Endothelial cell of umbilical vein (primary cell): ENCODE results near the gene CHMP6. TPM values are rescaled to one million over a fixed set of nuclear protein-coding genes. Genes with fewer than 3 reads are reported as not detected.
A peak's percentile ranks its signal among the peaks of the same experiment; 100 is the strongest.

ENCODE experiments used
- BruUV-seq: library from RNA; stranded (reverse); fragments of 400-500 nt; replicated peaks from 2 replicates; lab custom pipeline; 2021; lab: Mats Ljungman, UMichigan
- CTCF ChIA-PET: fragments of 300-600, 350-600 bp; sonication (Branson Sonifier 250); formaldehyde crosslinking; loops from one replicate; lab custom pipeline; 2021; ENCODE audit warnings: antibody characterized with exemption, inconsistent platforms; lab: Charles Lee
- POLR2A ChIA-PET: fragments of 300-600, 350-600 bp; sonication (Branson Sonifier 250); formaldehyde crosslinking; loops from one replicate; lab custom pipeline; 2021; ENCODE audit warnings: antibody characterized with exemption, inconsistent platforms; lab: Charles Lee
- DNase-seq: peaks from one replicate; pipeline ENCODE4 v3.0.0-alpha.2; 2011; ENCODE audit warnings: low read depth, low spot score
- FAIRE-seq: peaks from 2 replicates; lab custom pipeline; 2011; peaks lifted over from hg19 to GRCh38; lab: Jason Lieb, UNC
- H2AFZ ChIP-seq: 2 replicates; pipeline ENCODE4 v1.6.0; 2012; ENCODE audit warnings: low read depth, low read length, control low read depth, inconsistent platforms
- H3K27ac ChIP-seq: 2 replicates; pipeline ENCODE4 v1.5.1; 2011; ENCODE audit warnings: low read depth, mild to moderate bottlenecking, control low read depth, low read length, moderate library complexity; ENCODE audit not compliant: insufficient read depth
- H3K27me3 ChIP-seq, 2 experiments: 2 replicates each; pipeline versions ENCODE4 v1.6.0 to v1.6.1; 2011; ENCODE audit warnings: low read length in 2 of 2, mixed read lengths in 1 of 2; ENCODE audit not compliant: control insufficient read depth in 2 of 2, insufficient read depth in 2 of 2
- H3K36me3 ChIP-seq, 2 experiments: 2 replicates in 1 of 2; 3 replicates in 1 of 2; pipeline ENCODE4 v1.5.1; 2011; ENCODE audit warnings: low read length in 2 of 2, mild to moderate bottlenecking in 1 of 2, moderate library complexity in 1 of 2; ENCODE audit not compliant: control insufficient read depth in 2 of 2, insufficient read depth in 2 of 2; ENCODE audit errors: extremely low read depth in 1 of 2
- H3K4me1 ChIP-seq: 3 replicates; pipeline ENCODE4 v1.5.1; 2011; ENCODE audit warnings: mild to moderate bottlenecking, low read length; ENCODE audit not compliant: control insufficient read depth, insufficient read depth; ENCODE audit errors: extremely low read depth
- H3K4me2 ChIP-seq: 2 replicates; pipeline ENCODE4 v1.6.1; 2011; ENCODE audit warnings: low read length, control low read depth, mixed read lengths; ENCODE audit not compliant: insufficient read depth
- H3K4me3 ChIP-seq, 3 experiments: fragments of 200-600 bp in 1 of 3; sonication (generic), shearing (Covaris generic) in 1 of 3; replicated peaks in 1 of 3; 2 replicates each; pipeline ENCODE4 v1.5.1; 2011 to 2016; ENCODE audit warnings: control low read depth in 3 of 3, low read length in 3 of 3, mild to moderate bottlenecking in 2 of 3, inconsistent platforms in 1 of 3, low read depth in 1 of 3, moderate library complexity in 1 of 3; ENCODE audit not compliant: insufficient read depth in 1 of 3
- H3K79me2 ChIP-seq: 2 replicates; pipeline ENCODE4 v1.6.0; 2012; ENCODE audit warnings: low read length, inconsistent platforms; ENCODE audit not compliant: control insufficient read depth, insufficient read depth
- H3K9ac ChIP-seq: replicated peaks from 2 replicates; pipeline ENCODE3; 2011; ENCODE audit warnings: low read length, control low read depth; ENCODE audit not compliant: insufficient read depth; ENCODE audit errors: extremely low read depth
- H3K9me1 ChIP-seq: replicated peaks from 3 replicates; pipeline ENCODE4 v1.6.0; 2011; ENCODE audit warnings: mild to moderate bottlenecking, low read length; ENCODE audit not compliant: control insufficient read depth, insufficient read depth; ENCODE audit errors: extremely low read depth
- H3K9me3 ChIP-seq: replicated peaks from 2 replicates; pipeline ENCODE4 v1.5.1; 2012; ENCODE audit warnings: low read length, inconsistent platforms; ENCODE audit not compliant: control insufficient read depth, insufficient read depth
- H4K20me1 ChIP-seq: replicated peaks from 2 replicates; pipeline ENCODE3; 2011; ENCODE audit warnings: mild to moderate bottlenecking, low read length; ENCODE audit not compliant: control insufficient read depth, insufficient read depth; ENCODE audit errors: extremely low read depth
- CTCF ChIP-seq, 2 donors: IDR thresholded peaks; 1 replicate in 1 of 2; 2 replicates in 1 of 2; pipeline ENCODE4 v1.5.1; 2011; ENCODE audit warnings: low read length in 2 of 2, mild to moderate bottlenecking in 2 of 2, moderate library complexity in 2 of 2, control low read depth in 1 of 2, inconsistent platforms in 1 of 2, low read depth in 1 of 2; ENCODE audit not compliant: insufficient read depth in 1 of 2; ENCODE audit errors: extremely low read depth in 1 of 2
- EZH2 ChIP-seq: IDR thresholded peaks from 2 replicates; pipeline ENCODE4 v1.6.1; 2012; ENCODE audit warnings: borderline replicate concordance, low read depth, mild to moderate bottlenecking, moderate library complexity, low read length, inconsistent platforms; ENCODE audit not compliant: severe bottlenecking
- FOS ChIP-seq: IDR thresholded peaks from 2 replicates; pipeline ENCODE4 v1.6.1; 2011; ENCODE audit warnings: mild to moderate bottlenecking, low read length, moderate library complexity, borderline replicate concordance; ENCODE audit not compliant: insufficient read depth
- GATA2 ChIP-seq: IDR thresholded peaks from 2 replicates; pipeline ENCODE4 v1.7.0; 2011; ENCODE audit warnings: low read depth, mild to moderate bottlenecking, moderate library complexity, mixed read lengths, low read length; ENCODE audit not compliant: insufficient read length, insufficient read depth
- JUN ChIP-seq: IDR thresholded peaks from 2 replicates; pipeline ENCODE4 v1.6.1; 2011; ENCODE audit warnings: borderline replicate concordance, low read depth; ENCODE audit not compliant: insufficient read length, insufficient read depth
- MAX ChIP-seq: IDR thresholded peaks from 2 replicates; pipeline ENCODE4 v1.6.1; 2011; ENCODE audit not compliant: insufficient read depth, insufficient read length
- MYC ChIP-seq: IDR thresholded peaks from one replicate; pipeline ENCODE4 v1.6.1; 2011; ENCODE audit warnings: mild to moderate bottlenecking, low read depth, low read length
- POLR2A ChIP-seq: IDR thresholded peaks from 2 replicates; pipeline ENCODE4 v1.6.1; 2012; ENCODE audit warnings: low read depth, mild to moderate bottlenecking, control low read depth, low read length
- POLR2AphosphoS5 ChIP-seq: IDR thresholded peaks from 2 replicates; pipeline ENCODE4 v1.6.1; 2012; ENCODE audit warnings: low read depth, mild to moderate bottlenecking, control low read depth, low read length, moderate library complexity; ENCODE audit not compliant: insufficient read depth
- dilution Hi-C: fragments of 300-500 bp; cut with MboI; formaldehyde crosslinking; loops from one replicate; pipeline ENCODE4 v1.15.0; 2019; ENCODE audit warnings: low sequenced_read_pairs; ENCODE audit not compliant: extremely low pct_ligation_motif_present
- intact Hi-C: fragments of 100-400 bp; cut with micrococcal nuclease; formaldehyde crosslinking; loops from one replicate; pipeline ENCODE4 v1.10.0; 2022
- polyA plus RNA-seq, 4 experiments: library from polyadenylated mRNA; depleted of rRNA in 3 of 4; stranded (reverse) in 3 of 4; unstranded in 1 of 4; fragments of >200 nt; gene quantifications; 2 replicates each; pipeline versions ENCODE4 v1.2.1 to v1.2.3, GENCODE V29; 2011 to 2012; ENCODE audit warnings: missing spikeins in 1 of 4
- total RNA-seq: library from RNA; stranded (reverse); gene quantifications from 2 replicates; pipeline ENCODE4 v1.2.3, GENCODE V29; 2021

CHMP6 gene
- total and polyA plus RNA-seq, 2 donors (not counting 3 experiments of a cell fraction or from before 2014, with no cell fraction given) = 42.5 to 48.5 TPM

- peak; percentile 85 for DNase-seq
- ChIA-PET POLR2A (no interaction called here), CTCF (interaction anchor here (0.8 to 1.8 kb wide), 6 partner anchors 12 to 57 kb away, joined by 3 to 7 read pairs (median 4); no protein-coding TSS in a partner anchor)
- Histone ChIP-seq H3K79me2 (peaks cover 2% of the 10 kb centered on the region), H3K36me3 (no peaks in the 10 kb centered on the region), H3K27ac (peak overlapping the region; percentile 43), H3K27me3 (no peaks in the 10 kb centered on the region), H4K20me1 (no peaks in the 10 kb centered on the region), H2AFZ (no peak overlapping the region), H3K4me1 (peaks cover 29% of the 10 kb centered on the region), H3K9ac (no peak overlapping the region), H3K9me1 (no peaks in the 10 kb centered on the region), H3K4me2 (peak overlapping the region; percentile 0), H3K9me3 (no peaks in the 10 kb centered on the region), H3K4me3 (no peak overlapping the region)
- peak; percentile 93 for FAIRE-seq
- no TSS peak for BruUV-seq
- dilution Hi-C loops = no loop called here
- intact Hi-C loops = loop anchor here (1.0 kb wide), 1 partner anchor 11 kb away; no protein-coding TSS in a partner anchor
- TF ChIP-seq MAX = no peak
- peak; percentile 44 for TF ChIP-seq POLR2AphosphoS5
Observed at GRCh38 chr17:81044764-81045589, 53.3 kb downstream of the CHMP6 start.

- no peaks in the 10 kb centered on the region for H3K9me3 ChIP-seq
- no peaks in the 10 kb centered on the region for H3K27me3 ChIP-seq
- no peaks in the 10 kb centered on the region for H3K9me1 ChIP-seq
- FAIRE-seq (no peak), DNase-seq (no peak)
- no peaks in the 10 kb centered on the region for H4K20me1 ChIP-seq
- H3K36me3 ChIP-seq = no peaks in the 10 kb centered on the region
- peaks cover 2% of the 10 kb centered on the region for H3K79me2 ChIP-seq
- no TSS peak for BruUV-seq
- no peak for TF ChIP-seq MYC
- TF ChIP-seq FOS = no peak
- TF ChIP-seq CTCF (IDR thresholded peaks at IDR 0.05; ENCODE audit: extremely low read depth in 1 of 2, insufficient read depth in 1 of 2, low read depth in 1 of 2, low read length in 2 of 2) = no peak
- TF ChIP-seq POLR2AphosphoS5 = no peak
- TF ChIP-seq GATA2 = no peak
- TF ChIP-seq JUN = no peak
- no peak for TF ChIP-seq EZH2
- no peak for TF ChIP-seq MAX
- TF ChIP-seq POLR2A = no peak
- dilution Hi-C loops = no loop called here
- H3K4me2 ChIP-seq = no peak overlapping the region
- H3K27ac ChIP-seq = peak overlapping the region; percentile 43
- POLR2A ChIA-PET = interaction anchor here (0.5 kb wide), 1 partner anchor 57 kb away, joined by 5 read pairs; no protein-coding TSS in a partner anchor
- no peak overlapping the region for H3K4me3 ChIP-seq
- intact Hi-C loops = no loop called here
- CTCF ChIA-PET = interaction anchor here (1.2 to 1.8 kb wide), 6 partner anchors 12 to 56 kb away, joined by 3 to 7 read pairs (median 4); no protein-coding TSS in a partner anchor
- H3K9ac ChIP-seq = no peak overlapping the region
- H2AFZ ChIP-seq = no peak overlapping the region
- peaks cover 26% of the 10 kb centered on the region for H3K4me1 ChIP-seq
Observed at GRCh38 chr17:81045590-81046095, 54.0 kb downstream of the CHMP6 start.
